MM.1S (cell line): Measurements from ENCODE around the gene PRTN3.

Experiments used
- DNase-seq: peaks from one replicate; pipeline ENCODE4 v3.0.0-alpha.2; 2015
- H2AFZ ChIP-seq: fragments of 300-600 bp; sonication (generic); 2 replicates; pipeline ENCODE4 v1.6.0; 2016; ENCODE audit warnings: antibody characterized with exemption, low read length
- H3F3A ChIP-seq: fragments of 300-600 bp; sonication (generic); 2 replicates; pipeline ENCODE4 v1.6.1; 2016; ENCODE audit warnings: mild to moderate bottlenecking, antibody characterized with exemption, low read length, moderate library complexity, mixed read lengths; ENCODE audit not compliant: insufficient read depth
- H3K27ac ChIP-seq: fragments of 300-600 bp; sonication (generic); 2 replicates; pipeline ENCODE4 v1.5.1; 2016; ENCODE audit warnings: mild to moderate bottlenecking, low read length
- H3K27me3 ChIP-seq: fragments of 300-600 bp; sonication (generic); replicated peaks from 2 replicates; pipeline ENCODE4 v1.6.0; 2016; ENCODE audit warnings: low read length; ENCODE audit not compliant: insufficient read depth
- H3K36me3 ChIP-seq: fragments of 300-600 bp; sonication (generic); replicated peaks from 2 replicates; pipeline ENCODE4 v1.6.1; 2016; ENCODE audit warnings: mild to moderate bottlenecking, low read length, mixed read lengths; ENCODE audit not compliant: insufficient read depth
- H3K4me1 ChIP-seq: fragments of 300-600 bp; sonication (generic); 2 replicates; pipeline ENCODE4 v1.6.1; 2016; ENCODE audit warnings: low read length, mixed read lengths
- H3K4me2 ChIP-seq: fragments of 300-600 bp; sonication (generic); 2 replicates; pipeline ENCODE4 v1.6.0; 2016; ENCODE audit warnings: low read depth, low read length
- H3K4me3 ChIP-seq: fragments of 300-600 bp; sonication (generic); 2 replicates; pipeline ENCODE4 v1.5.1; 2016; ENCODE audit warnings: low read length, mixed read lengths
- H3K79me2 ChIP-seq: fragments of 300-600 bp; sonication (generic); 2 replicates; pipeline ENCODE4 v1.6.1; 2016; ENCODE audit warnings: mixed run types, low read length, mixed read lengths
- H3K9ac ChIP-seq: fragments of 300-600 bp; sonication (generic); 2 replicates; pipeline ENCODE4 v1.6.1; 2016; ENCODE audit warnings: low read length, mixed read lengths
- H3K9me2 ChIP-seq: fragments of 300-600 bp; sonication (generic); replicated peaks from 2 replicates; pipeline ENCODE4 v1.6.1; 2016; ENCODE audit warnings: mild to moderate bottlenecking, low read length, mixed read lengths; ENCODE audit not compliant: insufficient read depth
- H3K9me3 ChIP-seq: fragments of 300-600 bp; sonication (generic); replicated peaks from 2 replicates; pipeline ENCODE4 v1.6.1; 2016; ENCODE audit warnings: mild to moderate bottlenecking, low read length, mixed read lengths; ENCODE audit not compliant: insufficient read depth
- H4K20me1 ChIP-seq: fragments of 300-600 bp; sonication (generic); 2 replicates; pipeline ENCODE4 v1.6.1; 2016; ENCODE audit warnings: mild to moderate bottlenecking, low read length, moderate library complexity, mixed read lengths; ENCODE audit not compliant: insufficient read depth
- EZH2 ChIP-seq: fragments of 300-600 bp; sonication (generic); optimal IDR thresholded peaks from 2 replicates; pipeline ENCODE3; 2017; ENCODE audit warnings: low read depth, mild to moderate bottlenecking, antibody characterized with exemption, low read length, mixed read lengths
- EZH2phosphoT487 ChIP-seq: fragments of 300-600 bp; sonication (generic); IDR thresholded peaks from 2 replicates; pipeline ENCODE4 v1.6.1; 2018; ENCODE audit warnings: antibody characterized with exemption, low read length
- TF ChIP-seq, protein P1 (sequence below): fragments of 300-600 bp; sonication (generic); IDR thresholded peaks from 2 replicates; pipeline ENCODE4 v1.5.1; 2016; ENCODE audit warnings: antibody characterized with exemption, low read length, mixed read lengths

PRTN3 gene

DNA sequence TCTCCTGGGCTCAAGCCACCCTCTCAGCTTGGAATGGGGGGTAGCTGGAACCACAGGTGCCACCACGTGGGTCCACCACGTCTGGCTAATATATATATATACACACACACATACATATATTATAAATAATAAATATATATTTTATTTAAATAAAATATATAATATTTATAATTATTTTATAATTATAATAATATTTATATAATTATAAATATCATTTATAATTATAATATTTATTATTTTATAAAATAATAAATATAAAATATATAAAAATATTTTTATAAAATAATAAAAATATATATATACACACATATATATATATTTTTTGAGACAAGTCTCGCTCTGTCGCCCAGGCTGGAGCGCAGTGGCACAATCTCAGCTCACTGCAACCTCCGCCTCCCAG lies 13.8 kb downstream of the PRTN3 start:
- Histone ChIP-seq H3K4me3 (no peak overlapping the region), H3K9ac (no peak overlapping the region), H3F3A (no peaks in the 10 kb centered on the region), H4K20me1 (no peaks in the 10 kb centered on the region), H3K36me3 (no peaks in the 10 kb centered on the region), H3K79me2 (no peaks in the 10 kb centered on the region), H2AFZ (no peak overlapping the region), H3K27ac (no peak overlapping the region), H3K4me2 (no peak overlapping the region), H3K4me1 (no peaks in the 10 kb centered on the region), H3K9me3 (no peaks in the 10 kb centered on the region), H3K9me2 (no peaks in the 10 kb centered on the region), H3K27me3 (peaks cover 74% of the 10 kb centered on the region)
- TF ChIP-seq EZH2, result no peak
- TF ChIP-seq EZH2phosphoT487, result no peak
- TF ChIP-seq, protein P1, sequence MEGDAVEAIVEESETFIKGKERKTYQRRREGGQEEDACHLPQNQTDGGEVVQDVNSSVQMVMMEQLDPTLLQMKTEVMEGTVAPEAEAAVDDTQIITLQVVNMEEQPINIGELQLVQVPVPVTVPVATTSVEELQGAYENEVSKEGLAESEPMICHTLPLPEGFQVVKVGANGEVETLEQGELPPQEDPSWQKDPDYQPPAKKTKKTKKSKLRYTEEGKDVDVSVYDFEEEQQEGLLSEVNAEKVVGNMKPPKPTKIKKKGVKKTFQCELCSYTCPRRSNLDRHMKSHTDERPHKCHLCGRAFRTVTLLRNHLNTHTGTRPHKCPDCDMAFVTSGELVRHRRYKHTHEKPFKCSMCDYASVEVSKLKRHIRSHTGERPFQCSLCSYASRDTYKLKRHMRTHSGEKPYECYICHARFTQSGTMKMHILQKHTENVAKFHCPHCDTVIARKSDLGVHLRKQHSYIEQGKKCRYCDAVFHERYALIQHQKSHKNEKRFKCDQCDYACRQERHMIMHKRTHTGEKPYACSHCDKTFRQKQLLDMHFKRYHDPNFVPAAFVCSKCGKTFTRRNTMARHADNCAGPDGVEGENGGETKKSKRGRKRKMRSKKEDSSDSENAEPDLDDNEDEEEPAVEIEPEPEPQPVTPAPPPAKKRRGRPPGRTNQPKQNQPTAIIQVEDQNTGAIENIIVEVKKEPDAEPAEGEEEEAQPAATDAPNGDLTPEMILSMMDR, result no peak
- DNase-seq, result no peak

DNA sequence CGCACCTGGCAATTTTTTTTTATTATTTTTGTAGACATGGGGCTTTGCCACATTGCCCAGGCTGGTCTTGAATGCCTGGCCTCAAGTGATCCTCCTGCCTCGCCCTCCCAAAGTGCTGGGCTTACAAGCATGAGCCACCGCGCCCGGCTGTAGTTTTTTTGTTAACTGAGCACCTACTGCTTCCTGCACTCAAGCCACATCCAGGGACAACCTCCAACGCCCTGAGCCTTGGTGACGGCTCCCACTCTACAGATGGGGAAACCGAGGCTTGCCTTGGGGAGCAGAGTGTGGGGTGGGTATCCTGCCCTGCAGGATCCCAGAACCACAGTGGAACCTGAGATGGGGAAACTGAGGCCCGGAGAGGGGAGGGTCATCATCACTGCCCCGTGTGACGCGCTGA lies 14.3 kb downstream of the PRTN3 start:
- H3K9me2 ChIP-seq, result no peaks in the 10 kb centered on the region
- no peak overlapping the region for H3K4me2 ChIP-seq
- H3F3A ChIP-seq, result no peaks in the 10 kb centered on the region
- H3K9ac ChIP-seq, result no peak overlapping the region
- H3K27me3 ChIP-seq, result peaks cover 75% of the 10 kb centered on the region
- no peaks in the 10 kb centered on the region for H3K36me3 ChIP-seq
- H3K27ac ChIP-seq, result no peak overlapping the region
- H3K9me3 ChIP-seq, result no peaks in the 10 kb centered on the region
- no peak overlapping the region for H3K4me3 ChIP-seq
- TF ChIP-seq EZH2phosphoT487 (no peak), EZH2 (no peak)
- TF ChIP-seq, protein P1, result no peak
- DNase-seq, result no peak
- no peaks in the 10 kb centered on the region for H3K79me2 ChIP-seq
- no peak overlapping the region for H2AFZ ChIP-seq
- no peaks in the 10 kb centered on the region for H4K20me1 ChIP-seq
- no peaks in the 10 kb centered on the region for H3K4me1 ChIP-seq

DNA sequence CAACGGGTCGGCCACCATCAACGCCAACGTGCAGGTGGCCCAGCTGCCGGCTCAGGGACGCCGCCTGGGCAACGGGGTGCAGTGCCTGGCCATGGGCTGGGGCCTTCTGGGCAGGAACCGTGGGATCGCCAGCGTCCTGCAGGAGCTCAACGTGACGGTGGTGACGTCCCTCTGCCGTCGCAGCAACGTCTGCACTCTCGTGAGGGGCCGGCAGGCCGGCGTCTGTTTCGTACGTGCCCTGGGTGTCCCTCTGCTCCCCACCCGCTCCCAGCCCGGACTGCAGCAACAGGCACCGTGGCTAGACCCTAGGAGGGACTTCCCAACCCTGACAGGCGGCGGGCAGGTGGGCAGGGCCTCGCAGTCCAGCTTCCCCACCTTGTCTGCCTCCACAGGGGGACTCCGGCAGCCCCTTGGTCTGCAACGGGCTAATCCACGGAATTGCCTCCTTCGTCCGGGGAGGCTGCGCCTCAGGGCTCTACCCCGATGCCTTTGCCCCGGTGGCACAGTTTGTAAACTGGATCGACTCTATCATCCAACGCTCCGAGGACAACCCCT lies 14.8 kb downstream of the PRTN3 start:
- H3F3A ChIP-seq, result no peaks in the 10 kb centered on the region
- H3K27me3 ChIP-seq, result peaks cover 70% of the 10 kb centered on the region
- no peak for TF ChIP-seq EZH2
- no peak for TF ChIP-seq EZH2phosphoT487
- TF ChIP-seq, protein P1, result no peak
- H3K79me2 ChIP-seq, result no peaks in the 10 kb centered on the region
- no peak overlapping the region for H3K4me2 ChIP-seq
- no peaks in the 10 kb centered on the region for H3K9me3 ChIP-seq
- H3K9ac ChIP-seq, result no peak overlapping the region
- no peaks in the 10 kb centered on the region for H4K20me1 ChIP-seq
- DNase-seq, result no peak
- no peaks in the 10 kb centered on the region for H3K36me3 ChIP-seq
- no peak overlapping the region for H3K4me3 ChIP-seq
- no peaks in the 10 kb centered on the region for H3K4me1 ChIP-seq
- H2AFZ ChIP-seq, result no peak overlapping the region
- H3K27ac ChIP-seq, result no peak overlapping the region
- no peaks in the 10 kb centered on the region for H3K9me2 ChIP-seq
